Measurements from ENCODE around the gene HRC.
"Not testable (repeated sequence)": the region's sequence is repeated elsewhere in the genome, so short reads cannot be mapped to it uniquely, and the experiment has no call there.

HRC gene

DNA sequence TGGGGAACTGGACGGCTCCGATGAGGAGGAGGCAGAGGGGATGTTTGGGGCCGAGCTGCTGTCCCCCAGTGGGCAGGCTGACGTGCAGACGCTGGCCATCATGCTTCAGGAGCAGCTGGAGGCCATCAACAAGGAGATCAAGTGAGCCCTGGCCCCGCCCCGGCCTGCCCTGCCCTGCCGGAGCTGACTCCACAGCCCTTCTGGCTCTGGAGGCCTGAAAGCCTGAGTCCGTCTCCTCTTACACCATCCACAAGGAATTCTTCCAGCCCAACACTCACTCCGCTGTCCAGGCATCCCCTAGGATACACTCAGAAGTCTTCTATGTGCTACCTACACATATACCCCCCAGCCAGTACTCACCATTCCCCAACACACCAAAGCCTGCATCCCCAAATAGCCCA lies 18.4 kb downstream of the HRC start:
- H3K4me1 ChIP-seq (ENCODE audit: control insufficient read depth in 5 of 5, insufficient read depth in 5 of 5, low read length in 5 of 5): peaks cover 1 to 14% (median 11%) of the 10 kb centered on the region in 5 donors
- no peak overlapping the region for H3K27ac ChIP-seq (ENCODE audit: low read depth, low read length)
- H3K4me3 ChIP-seq (ENCODE audit: low read depth in 1 of 5, low read length in 5 of 5): no peak overlapping the region
- no peaks in the 10 kb centered on the region for H3K36me3 ChIP-seq (ENCODE audit: control insufficient read depth in 5 of 5, insufficient read depth in 5 of 5, low read length in 5 of 5)
- no peaks in the 10 kb centered on the region for H3K9me3 ChIP-seq (ENCODE audit: control insufficient read depth in 5 of 5, low read length in 5 of 5)
- peaks cover 7 to 25% (median 17%) of the 10 kb centered on the region in 5 donors for H3K27me3 ChIP-seq (ENCODE audit: control insufficient read depth in 5 of 5, insufficient read depth in 4 of 5, low read length in 5 of 5)
- H3K9ac ChIP-seq (ENCODE audit: low read length in 5 of 5): peak overlapping the region in 1 of 5 donors; percentile 0

- Histone ChIP-seq H3K27me3 (ENCODE audit: control insufficient read depth in 5 of 5, insufficient read depth in 4 of 5, low read length in 5 of 5) (peaks cover 7 to 25% (median 17%) of the 10 kb centered on the region in 5 donors), H3K4me1 (ENCODE audit: control insufficient read depth in 5 of 5, insufficient read depth in 5 of 5, low read length in 5 of 5) (peaks cover 1 to 14% (median 11%) of the 10 kb centered on the region in 5 donors), H3K36me3 (ENCODE audit: control insufficient read depth in 5 of 5, insufficient read depth in 5 of 5, low read length in 5 of 5) (no peaks in the 10 kb centered on the region), H3K9me3 (ENCODE audit: control insufficient read depth in 5 of 5, low read length in 5 of 5) (no peaks in the 10 kb centered on the region), H3K4me3 (ENCODE audit: low read depth in 1 of 5, low read length in 5 of 5) (no peak overlapping the region), H3K27ac (ENCODE audit: low read depth, low read length) (no peak overlapping the region), H3K9ac (ENCODE audit: low read length in 5 of 5) (no peak overlapping the region)
Observed at GRCh38 chr19:49135686-49136085, 19.5 kb downstream of the HRC start.

DNA sequence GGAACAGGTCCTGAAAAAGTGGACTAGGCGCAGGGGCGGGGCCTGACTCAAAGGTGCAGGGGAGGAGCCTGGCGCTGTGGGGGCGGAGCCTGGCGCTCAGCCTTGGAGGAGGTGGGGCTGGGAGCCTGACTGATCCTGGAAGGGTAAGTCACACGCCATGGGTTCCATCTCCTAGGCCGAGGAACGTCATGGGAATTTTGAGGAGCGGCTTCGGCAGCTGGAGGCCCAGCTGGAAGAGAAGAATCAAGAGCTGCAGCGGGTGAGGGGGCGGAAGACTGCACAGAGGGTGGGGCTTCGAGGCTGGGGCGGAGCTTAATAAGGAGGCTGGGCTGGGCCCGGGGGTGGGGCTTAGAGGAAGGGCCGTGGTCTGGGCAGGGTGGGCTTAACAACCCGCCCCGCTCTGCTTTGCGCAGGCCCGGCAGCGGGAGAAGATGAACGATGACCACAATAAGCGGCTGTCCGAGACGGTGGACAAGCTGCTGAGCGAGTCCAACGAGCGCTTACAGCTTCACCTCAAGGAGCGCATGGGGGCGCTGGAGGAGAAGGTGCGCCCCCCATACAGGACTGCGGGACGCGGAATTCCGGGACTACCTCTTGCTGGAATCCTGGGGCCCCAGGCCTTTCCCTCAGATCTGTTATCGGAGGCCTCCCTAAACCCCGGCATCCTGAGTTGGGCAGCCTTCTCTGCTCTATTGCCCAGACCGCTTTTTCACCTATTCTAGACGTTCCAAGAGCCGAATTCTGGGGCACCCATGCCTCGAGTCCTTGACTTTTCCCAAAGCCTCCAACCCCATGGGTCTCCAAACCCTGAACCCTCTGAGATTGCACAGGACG lies 21.4 kb downstream of the HRC start:
- Histone ChIP-seq H3K36me3 (ENCODE audit: control insufficient read depth in 5 of 5, insufficient read depth in 5 of 5, low read length in 5 of 5) (no peaks in the 10 kb centered on the region), H3K4me3 (ENCODE audit: low read depth in 1 of 5, low read length in 5 of 5) (peak overlapping the region in 2 of 5 donors; percentile 29 to 50), H3K9me3 (ENCODE audit: control insufficient read depth in 5 of 5, low read length in 5 of 5) (no peaks in the 10 kb centered on the region), H3K9ac (ENCODE audit: low read length in 5 of 5) (no peak overlapping the region), H3K4me1 (ENCODE audit: control insufficient read depth in 5 of 5, insufficient read depth in 5 of 5, low read length in 5 of 5) (peaks cover 1 to 14% (median 11%) of the 10 kb centered on the region in 5 donors), H3K27me3 (ENCODE audit: control insufficient read depth in 5 of 5, insufficient read depth in 4 of 5, low read length in 5 of 5) (peaks cover 7 to 27% (median 17%) of the 10 kb centered on the region in 5 donors), H3K27ac (ENCODE audit: low read depth, low read length) (no peak overlapping the region)

DNA sequence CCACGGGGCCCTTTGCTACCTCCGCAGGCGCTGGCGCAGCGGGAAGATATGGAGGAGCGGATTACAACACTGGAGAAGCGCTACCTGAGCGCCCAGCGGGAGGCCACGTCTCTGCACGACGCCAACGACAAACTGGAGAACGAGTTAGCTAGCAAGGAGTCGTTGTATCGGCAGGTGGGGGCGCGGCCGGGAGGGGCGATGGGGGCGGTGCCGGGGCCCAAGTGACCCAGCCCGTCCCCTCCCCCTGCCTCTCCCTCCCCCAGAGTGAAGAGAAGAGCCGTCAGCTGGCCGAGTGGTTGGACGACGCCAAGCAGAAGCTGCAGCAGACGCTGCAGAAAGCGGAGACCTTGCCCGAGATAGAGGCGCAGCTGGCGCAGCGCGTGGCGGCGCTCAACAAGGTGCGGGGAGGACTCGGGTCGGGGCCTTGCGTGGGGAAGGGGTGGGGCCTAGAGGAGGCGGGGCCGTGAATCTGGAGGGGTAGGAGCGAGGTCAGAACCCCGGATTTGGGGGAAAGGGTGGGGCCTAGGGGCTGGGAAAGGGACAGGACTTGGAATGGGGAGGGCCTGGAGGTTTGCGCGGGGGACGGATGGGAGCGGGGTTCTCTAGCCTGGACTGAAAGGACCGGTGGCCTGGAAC lies 22.1 kb downstream of the HRC start:
- Histone ChIP-seq H3K4me3 (ENCODE audit: low read depth in 1 of 5, low read length in 5 of 5) (peak overlapping the region in 2 of 5 donors; percentile 29 to 50), H3K36me3 (ENCODE audit: control insufficient read depth in 5 of 5, insufficient read depth in 5 of 5, low read length in 5 of 5) (no peaks in the 10 kb centered on the region), H3K9me3 (ENCODE audit: control insufficient read depth in 5 of 5, low read length in 5 of 5) (no peaks in the 10 kb centered on the region), H3K9ac (ENCODE audit: low read length in 5 of 5) (no peak overlapping the region), H3K27me3 (ENCODE audit: control insufficient read depth in 5 of 5, insufficient read depth in 4 of 5, low read length in 5 of 5) (peaks cover 7 to 27% (median 17%) of the 10 kb centered on the region in 5 donors), H3K27ac (ENCODE audit: low read depth, low read length) (no peak overlapping the region), H3K4me1 (ENCODE audit: control insufficient read depth in 5 of 5, insufficient read depth in 5 of 5, low read length in 5 of 5) (peaks cover 1 to 19% (median 18%) of the 10 kb centered on the region in 5 donors)

GRCh38 chr19:49130325-49130724 lies 24.9 kb downstream of the HRC start:
- no peaks in the 10 kb centered on the region for H3K36me3 ChIP-seq (ENCODE audit: control insufficient read depth in 5 of 5, insufficient read depth in 5 of 5, low read length in 5 of 5)
- H3K4me3 ChIP-seq (ENCODE audit: low read depth in 1 of 5, low read length in 5 of 5): no peak overlapping the region
- no peak overlapping the region for H3K27ac ChIP-seq (ENCODE audit: low read depth, low read length)
- peaks cover 0 to 23% (median 14%) of the 10 kb centered on the region in 5 donors for H3K27me3 ChIP-seq (ENCODE audit: control insufficient read depth in 5 of 5, insufficient read depth in 4 of 5, low read length in 5 of 5)
- H3K9me3 ChIP-seq (ENCODE audit: control insufficient read depth in 5 of 5, low read length in 5 of 5): no peaks in the 10 kb centered on the region
- H3K4me1 ChIP-seq (ENCODE audit: control insufficient read depth in 5 of 5, insufficient read depth in 5 of 5, low read length in 5 of 5): peaks cover 0 to 24% (median 24%) of the 10 kb centered on the region in 5 donors
- no peak overlapping the region for H3K9ac ChIP-seq (ENCODE audit: low read length in 5 of 5)

DNA sequence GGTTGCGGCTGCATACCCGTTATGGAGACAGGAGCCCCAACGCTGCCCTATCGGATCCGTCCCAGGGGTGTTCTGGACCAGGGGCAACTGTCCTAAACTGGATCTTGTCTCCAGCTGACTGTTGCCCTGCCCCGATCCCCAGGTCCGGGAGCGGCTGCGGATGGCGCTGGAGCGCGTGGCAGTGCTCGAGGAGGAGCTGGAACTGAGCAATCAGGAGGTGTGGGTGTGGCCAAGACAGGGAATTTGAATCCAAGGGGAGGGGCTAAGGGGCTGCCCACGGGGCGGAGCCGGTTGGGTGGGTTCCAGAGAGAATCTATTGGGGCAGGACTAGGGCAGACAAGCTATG lies 26.0 kb downstream of the HRC start:
- Histone ChIP-seq H3K27me3 (ENCODE audit: control insufficient read depth in 5 of 5, insufficient read depth in 4 of 5, low read length in 5 of 5) (peaks cover 0 to 18% (median 10%) of the 10 kb centered on the region in 5 donors), H3K27ac (ENCODE audit: low read depth, low read length) (no peak overlapping the region), H3K4me1 (ENCODE audit: control insufficient read depth in 5 of 5, insufficient read depth in 5 of 5, low read length in 5 of 5) (peaks cover 0 to 23% (median 21%) of the 10 kb centered on the region in 5 donors), H3K4me3 (ENCODE audit: low read depth in 1 of 5, low read length in 5 of 5) (no peak overlapping the region), H3K9me3 (ENCODE audit: control insufficient read depth in 5 of 5, low read length in 5 of 5) (no peaks in the 10 kb centered on the region), H3K9ac (ENCODE audit: low read length in 5 of 5) (no peak overlapping the region), H3K36me3 (ENCODE audit: control insufficient read depth in 5 of 5, insufficient read depth in 5 of 5, low read length in 5 of 5) (no peaks in the 10 kb centered on the region)

GRCh38 chr19:49128545-49129237 lies 26.5 kb downstream of the HRC start:
- no peaks in the 10 kb centered on the region for H3K36me3 ChIP-seq (ENCODE audit: control insufficient read depth in 5 of 5, insufficient read depth in 5 of 5, low read length in 5 of 5)
- peaks cover 0 to 13% (median 6%) of the 10 kb centered on the region in 5 donors for H3K27me3 ChIP-seq (ENCODE audit: control insufficient read depth in 5 of 5, insufficient read depth in 4 of 5, low read length in 5 of 5)
- H3K4me3 ChIP-seq (ENCODE audit: low read depth in 1 of 5, low read length in 5 of 5): peak overlapping the region in 2 of 5 donors; percentile 44 to 53
- H3K9ac ChIP-seq (ENCODE audit: low read length in 5 of 5): no peak overlapping the region
- H3K9me3 ChIP-seq (ENCODE audit: control insufficient read depth in 5 of 5, low read length in 5 of 5): no peaks in the 10 kb centered on the region
- H3K4me1 ChIP-seq (ENCODE audit: control insufficient read depth in 5 of 5, insufficient read depth in 5 of 5, low read length in 5 of 5): peaks cover 0 to 17% (median 16%) of the 10 kb centered on the region in 5 donors
- no peak overlapping the region for H3K27ac ChIP-seq (ENCODE audit: low read depth, low read length)

DNA sequence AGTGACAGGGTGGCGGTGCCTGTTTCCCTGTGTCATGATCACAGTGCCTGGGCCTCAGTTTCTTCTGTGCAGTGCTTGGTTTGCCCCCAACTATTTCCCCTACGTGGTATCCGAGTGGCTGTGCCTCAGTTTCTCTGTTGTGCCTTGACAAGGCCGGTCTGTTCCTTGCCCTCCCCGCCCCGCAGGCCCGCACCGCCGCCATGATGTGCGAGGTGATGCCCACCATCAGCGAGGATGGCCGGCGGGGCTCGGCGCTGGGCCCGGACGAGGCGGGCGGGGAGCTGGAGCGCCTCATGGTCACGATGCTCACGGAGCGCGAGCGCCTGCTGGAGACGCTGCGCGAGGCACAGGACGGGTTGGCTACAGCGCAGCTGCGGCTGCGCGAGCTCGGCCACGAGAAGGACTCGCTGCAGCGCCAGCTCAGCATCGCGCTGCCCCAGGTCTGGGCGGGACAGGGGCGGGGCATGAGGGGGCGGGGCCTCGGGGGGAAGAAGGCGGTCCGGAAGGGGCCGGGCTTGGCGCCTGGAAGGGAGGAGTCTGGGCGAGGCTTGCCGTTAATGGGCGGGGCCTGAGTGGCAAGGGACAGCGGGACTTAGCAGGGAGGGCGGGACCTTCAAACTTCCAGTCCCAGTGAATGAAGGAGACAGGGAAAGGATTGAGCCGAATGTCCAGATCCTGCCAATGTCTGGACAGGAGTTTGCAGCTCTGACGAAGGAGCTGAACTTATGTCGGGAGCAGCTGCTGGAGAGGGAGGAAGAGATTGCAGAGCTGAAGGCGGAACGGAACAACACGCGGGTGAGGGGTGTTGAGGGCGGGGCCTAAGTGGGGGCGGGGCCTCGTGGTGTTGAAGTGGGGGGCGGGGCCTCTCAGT lies 27.3 kb downstream of the HRC start:
- Histone ChIP-seq H3K4me1 (ENCODE audit: control insufficient read depth in 5 of 5, insufficient read depth in 5 of 5, low read length in 5 of 5) (peaks cover 0 to 12% (median 10%) of the 10 kb centered on the region in 5 donors), H3K4me3 (ENCODE audit: low read depth in 1 of 5, low read length in 5 of 5) (peak overlapping the region; percentile 23 to 70 (median 44))

GRCh38 chr19:49127225-49127624 lies 28.0 kb downstream of the HRC start:
- peaks cover 0 to 12% (median 10%) of the 10 kb centered on the region in 5 donors for H3K4me1 ChIP-seq (ENCODE audit: control insufficient read depth in 5 of 5, insufficient read depth in 5 of 5, low read length in 5 of 5)
- H3K27me3 ChIP-seq (ENCODE audit: control insufficient read depth in 5 of 5, insufficient read depth in 4 of 5, low read length in 5 of 5); H3K36me3 ChIP-seq (ENCODE audit: control insufficient read depth in 5 of 5, insufficient read depth in 5 of 5, low read length in 5 of 5); H3K4me3 ChIP-seq (ENCODE audit: low read depth in 1 of 5, low read length in 5 of 5); H3K9me3 ChIP-seq (ENCODE audit: control insufficient read depth in 5 of 5, low read length in 5 of 5); H3K27ac ChIP-seq (ENCODE audit: low read depth, low read length); H3K9ac ChIP-seq (ENCODE audit: low read length in 5 of 5): not testable (repeated sequence)

More for the DNA sequence above, 27.3 kb downstream of the HRC start:
- H3K27ac ChIP-seq (ENCODE audit: low read depth, low read length): no peak overlapping the region
- no peak overlapping the region for H3K9ac ChIP-seq (ENCODE audit: low read length in 5 of 5)
- no peaks in the 10 kb centered on the region for H3K9me3 ChIP-seq (ENCODE audit: control insufficient read depth in 5 of 5, low read length in 5 of 5)
- H3K36me3 ChIP-seq (ENCODE audit: control insufficient read depth in 5 of 5, insufficient read depth in 5 of 5, low read length in 5 of 5): no peaks in the 10 kb centered on the region
- peaks cover 0 to 9% (median 6%) of the 10 kb centered on the region in 5 donors for H3K27me3 ChIP-seq (ENCODE audit: control insufficient read depth in 5 of 5, insufficient read depth in 4 of 5, low read length in 5 of 5)
